Stimulated activated CD4-positive, alpha-beta T cell treated with anti-CD3 and anti-CD28 coated beads, Interleukin-4, amount 100 ng/mL, for 1 hour (primary cell): ENCODE results near the gene GOLGA6L25.
"Not testable (repeated sequence)": the region's sequence is repeated elsewhere in the genome, so short reads cannot be mapped to it uniquely, and the experiment has no call there.

Experiments used
- DNase-seq: peaks from one replicate; pipeline ENCODE4 v3.0.0-alpha.2; 2020

GOLGA6L25 gene

DNA sequence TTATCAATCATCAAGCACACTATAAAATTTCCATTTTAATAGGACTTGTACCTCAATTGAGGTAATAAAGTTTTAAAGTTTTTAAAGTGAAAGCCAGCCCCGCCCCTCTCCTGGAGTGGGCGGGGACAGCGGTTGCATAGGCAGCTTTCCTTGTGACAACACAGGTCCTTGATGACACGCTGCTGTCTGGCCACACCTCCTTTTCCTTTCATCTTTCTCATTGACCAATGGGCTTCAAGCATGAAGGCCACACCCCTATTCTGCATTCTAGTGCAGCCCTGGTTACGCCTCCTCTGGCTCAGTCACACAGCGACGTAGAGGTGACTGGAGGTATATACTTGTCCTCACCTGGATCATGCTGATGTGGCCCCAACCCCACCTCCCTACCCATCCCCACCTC lies at the start of gene GOLGA6L25:
TSS of gene GOLGA6L25 (plus strand) at position 301 of the 400 bp plus-strand sequence. CDS start at position 362, 61 bp downstream.
- not testable (repeated sequence) for DNase-seq

DNA sequence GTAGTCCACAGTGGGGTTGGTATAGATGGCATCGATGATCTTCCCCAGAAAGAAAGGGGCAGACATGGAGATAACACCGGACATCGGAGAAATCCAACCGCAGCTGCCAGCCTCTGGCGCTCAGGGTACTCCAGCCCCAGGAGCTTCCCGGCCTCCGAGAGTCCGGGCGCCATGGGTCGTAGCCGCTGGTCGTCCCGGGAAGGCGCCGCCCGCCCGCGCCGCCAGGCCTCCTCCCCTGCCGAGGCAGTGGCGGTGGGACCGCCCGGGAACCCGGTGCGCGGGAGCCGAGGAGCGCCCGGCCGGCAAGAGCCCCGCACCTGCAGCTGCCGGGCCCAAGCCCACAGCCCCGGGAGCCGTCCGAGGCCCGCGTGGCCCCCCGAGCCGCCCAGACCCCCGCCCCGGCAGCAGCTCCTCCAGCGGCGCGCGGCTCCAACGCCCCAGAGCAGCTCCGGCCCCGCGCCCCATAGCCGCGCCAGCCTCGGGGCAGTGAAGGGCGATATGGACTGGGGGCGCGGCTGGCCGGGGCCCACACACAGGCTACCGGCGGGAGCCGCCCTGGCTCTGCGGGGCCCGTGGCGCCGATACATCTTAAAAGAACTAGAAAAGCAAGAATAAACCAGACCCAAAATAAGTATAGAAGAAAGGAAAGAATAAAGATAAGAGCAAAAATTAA lies 45.0 kb upstream of the GOLGA6L25 start:
- DNase-seq = not testable (repeated sequence)

- DNase-seq = not testable (repeated sequence)
These were observed 39.2 kb upstream of the GOLGA6L25 start for GRCh38 chr15:28514128-28514527.

GRCh38 chr15:28515208-28515607 lies 38.2 kb upstream of the GOLGA6L25 start:
- not testable (repeated sequence) for DNase-seq

DNA sequence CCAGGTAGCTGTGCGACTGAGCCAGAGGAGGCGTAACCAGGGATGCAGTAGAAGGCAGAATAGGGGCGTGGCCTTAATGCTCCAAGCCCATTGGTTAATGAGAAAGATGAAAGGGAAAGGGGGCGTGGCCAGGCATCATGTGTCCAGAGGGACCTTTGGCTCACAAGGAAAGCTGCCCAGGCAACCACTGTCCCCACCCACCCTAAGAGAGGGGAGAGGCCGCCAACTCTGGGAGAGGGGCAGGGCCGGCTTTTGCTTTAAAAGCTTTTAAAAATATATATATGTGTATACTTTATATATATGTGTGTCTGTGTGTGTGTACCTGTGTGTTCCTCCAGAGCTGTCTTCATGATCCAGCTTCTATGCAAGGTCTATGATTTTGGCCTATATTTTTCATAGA lies 20.4 kb upstream of the GOLGA6L25 start, which contains the start of gene GOLGA8G:
TSS of gene GOLGA8G (minus strand) at position 18 of the 400 bp plus-strand sequence. CDS start 62 bp downstream, outside the sequence.
- DNase-seq = not testable (repeated sequence)

GRCh38 chr15:28573351-28573750 lies 20.0 kb downstream of the GOLGA6L25 start:
- not testable (repeated sequence) for DNase-seq

- not testable (repeated sequence) for DNase-seq
These were observed 35.7 kb downstream of the GOLGA6L25 start for GRCh38 chr15:28588977-28589606.

GRCh38 chr15:28589769-28590168 lies 36.4 kb downstream of the GOLGA6L25 start:
- DNase-seq = not testable (repeated sequence)

DNA sequence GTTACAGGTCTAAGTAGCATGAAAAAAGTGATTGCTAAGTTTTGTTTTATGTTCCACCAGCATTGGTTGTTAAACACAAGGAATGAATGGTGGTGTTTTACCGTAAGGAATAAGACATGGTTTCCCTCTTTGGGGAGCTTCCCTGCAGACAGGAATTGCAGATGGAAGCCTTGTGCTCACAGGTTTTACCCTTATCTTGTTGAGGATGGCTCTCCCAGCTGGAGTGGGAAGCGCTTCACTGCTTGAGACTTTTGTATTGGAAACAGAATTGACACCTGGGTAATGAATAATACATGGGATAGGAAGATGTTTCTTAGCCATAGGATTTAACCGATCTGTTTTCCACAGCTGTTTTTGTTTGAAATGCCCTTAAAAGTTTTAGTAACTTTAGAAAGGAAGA lies 39.0 kb downstream of the GOLGA6L25 start:
- not testable (repeated sequence) for DNase-seq

GRCh38 chr15:28593424-28594129 lies 40.2 kb downstream of the GOLGA6L25 start:
- DNase-seq = not testable (repeated sequence)

- DNase-seq = not testable (repeated sequence)
These were observed 44.1 kb downstream of the GOLGA6L25 start for GRCh38 chr15:28597471-28597870.

GRCh38 chr15:28598209-28598608 lies 44.8 kb downstream of the GOLGA6L25 start:
- DNase-seq = not testable (repeated sequence)

GRCh38 chr15:28602152-28602551 lies 48.8 kb downstream of the GOLGA6L25 start:
- DNase-seq = not testable (repeated sequence)
